ENCODE measurements around the gene AMDHD2.
"Not testable (repeated sequence)": the region's sequence is repeated elsewhere in the genome, so short reads cannot be mapped to it uniquely, and the experiment has no call there.

The AMDHD2 gene, protein sequence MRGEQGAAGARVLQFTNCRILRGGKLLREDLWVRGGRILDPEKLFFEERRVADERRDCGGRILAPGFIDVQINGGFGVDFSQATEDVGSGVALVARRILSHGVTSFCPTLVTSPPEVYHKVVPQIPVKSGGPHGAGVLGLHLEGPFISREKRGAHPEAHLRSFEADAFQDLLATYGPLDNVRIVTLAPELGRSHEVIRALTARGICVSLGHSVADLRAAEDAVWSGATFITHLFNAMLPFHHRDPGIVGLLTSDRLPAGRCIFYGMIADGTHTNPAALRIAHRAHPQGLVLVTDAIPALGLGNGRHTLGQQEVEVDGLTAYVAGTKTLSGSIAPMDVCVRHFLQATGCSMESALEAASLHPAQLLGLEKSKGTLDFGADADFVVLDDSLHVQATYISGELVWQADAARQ

DNA sequence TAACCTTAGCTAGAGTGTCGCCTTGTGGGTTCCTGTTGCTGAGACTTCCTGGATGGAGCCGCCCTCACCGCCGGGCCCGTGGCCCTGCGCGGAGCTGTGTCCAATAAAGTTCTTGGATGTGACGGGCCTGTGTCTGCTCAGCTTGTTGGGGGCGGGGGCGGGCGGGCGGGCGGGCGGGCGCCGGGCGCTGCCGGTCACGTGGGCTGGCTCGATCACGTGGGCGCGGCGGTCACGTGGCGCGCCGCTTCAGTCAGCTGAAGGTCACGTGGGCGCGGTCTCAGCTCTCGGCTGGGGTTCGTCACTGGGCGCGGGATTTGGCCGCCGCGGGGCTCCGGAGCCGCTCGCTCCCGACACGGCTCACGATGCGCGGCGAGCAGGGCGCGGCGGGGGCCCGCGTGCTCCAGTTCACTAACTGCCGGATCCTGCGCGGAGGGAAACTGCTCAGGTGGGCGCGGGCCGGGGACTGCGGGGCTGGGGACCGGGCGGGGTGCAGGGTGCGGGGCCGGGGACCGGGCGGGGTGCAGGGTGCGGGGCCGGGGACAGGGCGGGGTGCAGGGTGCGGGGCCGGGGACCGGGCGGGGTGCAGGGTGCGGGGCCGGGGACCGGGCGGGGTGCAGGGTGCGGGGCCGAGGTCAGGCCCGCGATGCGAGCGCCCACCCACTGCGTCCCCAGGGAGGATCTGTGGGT, at the start of gene AMDHD2:
TSS of gene AMDHD2 (plus strand) at position 275 of the 687 bp plus-strand sequence. CDS start at position 363, 88 bp downstream.
- peak; percentile 90 for DNase-seq (ENCODE audit: low spot score)

DNA sequence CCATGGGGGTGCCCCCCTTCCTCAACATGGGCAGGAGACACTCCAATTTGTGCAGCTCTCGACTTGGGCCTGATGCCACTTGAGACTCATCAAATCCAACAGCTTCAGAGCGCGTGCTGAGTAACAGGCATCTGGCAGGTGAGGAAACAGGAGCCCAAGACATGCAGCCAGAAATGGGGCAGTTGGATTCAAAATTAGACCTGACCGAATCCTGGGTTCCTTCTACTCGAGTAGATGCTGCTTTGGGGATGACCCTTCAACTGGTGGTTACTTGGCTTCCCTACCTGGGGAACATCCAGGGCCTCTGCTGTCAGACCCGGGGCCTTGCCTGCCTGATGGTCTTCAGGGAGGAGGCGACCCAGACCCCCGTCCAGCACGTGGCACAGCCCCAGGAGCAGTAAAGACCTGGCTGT, 49.6 kb upstream of the AMDHD2 start:
- no peak for DNase-seq (ENCODE audit: low spot score)

DNA sequence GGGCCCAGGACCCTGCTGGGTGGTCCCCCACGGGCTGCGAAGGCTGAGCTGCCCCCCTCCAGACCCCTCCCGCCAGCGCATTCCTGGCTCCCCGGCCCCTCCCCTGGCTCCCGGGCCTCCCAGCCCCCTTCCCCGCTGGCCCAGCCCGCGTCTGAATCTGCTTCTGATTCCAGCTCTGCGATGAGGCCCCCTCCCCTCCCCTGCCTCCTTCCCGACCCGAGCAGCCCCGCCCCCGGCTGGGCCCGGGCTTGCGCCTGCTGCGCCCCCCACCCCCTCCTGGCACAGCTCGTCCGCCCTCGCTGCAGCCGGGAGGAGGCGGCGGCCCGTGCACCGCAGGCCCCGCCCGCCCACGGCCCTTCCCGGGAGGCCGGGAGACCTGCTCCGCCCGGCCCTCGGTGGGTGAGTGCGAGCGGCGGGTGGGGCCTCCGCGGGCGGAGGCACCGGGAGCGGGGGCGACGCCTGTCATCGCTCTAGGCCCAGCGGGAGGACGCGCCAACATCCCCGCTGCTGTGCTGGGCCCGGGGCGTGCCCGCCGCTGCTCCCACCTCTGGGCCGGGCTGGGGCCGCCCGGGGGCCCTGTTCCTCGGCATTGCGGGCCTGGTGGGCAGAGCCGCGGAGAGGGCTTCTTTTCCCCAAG, 49.0 kb upstream of the AMDHD2 start, which contains the start of gene NTN3:
TSS of gene NTN3 (plus strand) at position 282 of the 637 bp plus-strand sequence. CDS start 405 bp downstream, outside the sequence.
- no peak for DNase-seq (ENCODE audit: low spot score)

DNA sequence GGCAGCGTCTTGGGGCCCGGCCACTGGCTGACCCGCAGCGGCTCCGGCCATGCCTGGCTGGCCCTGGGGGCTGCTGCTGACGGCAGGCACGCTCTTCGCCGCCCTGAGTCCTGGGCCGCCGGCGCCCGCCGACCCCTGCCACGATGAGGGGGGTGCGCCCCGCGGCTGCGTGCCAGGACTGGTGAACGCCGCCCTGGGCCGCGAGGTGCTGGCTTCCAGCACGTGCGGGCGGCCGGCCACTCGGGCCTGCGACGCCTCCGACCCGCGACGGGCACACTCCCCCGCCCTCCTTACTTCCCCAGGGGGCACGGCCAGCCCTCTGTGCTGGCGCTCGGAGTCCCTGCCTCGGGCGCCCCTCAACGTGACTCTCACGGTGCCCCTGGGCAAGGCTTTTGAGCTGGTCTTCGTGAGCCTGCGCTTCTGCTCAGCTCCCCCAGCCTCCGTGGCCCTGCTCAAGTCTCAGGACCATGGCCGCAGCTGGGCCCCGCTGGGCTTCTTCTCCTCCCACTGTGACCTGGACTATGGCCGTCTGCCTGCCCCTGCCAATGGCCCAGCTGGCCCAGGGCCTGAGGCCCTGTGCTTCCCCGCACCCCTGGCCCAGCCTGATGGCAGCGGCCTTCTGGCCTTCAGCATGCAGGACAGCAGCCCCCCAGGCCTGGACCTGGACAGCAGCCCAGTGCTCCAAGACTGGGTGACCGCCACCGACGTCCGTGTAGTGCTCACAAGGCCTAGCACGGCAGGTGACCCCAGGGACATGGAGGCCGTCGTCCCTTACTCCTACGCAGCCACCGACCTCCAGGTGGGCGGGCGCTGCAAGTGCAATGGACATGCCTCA, 48.3 kb upstream of the AMDHD2 start:
- DNase-seq (ENCODE audit: low spot score), result no peak

DNA sequence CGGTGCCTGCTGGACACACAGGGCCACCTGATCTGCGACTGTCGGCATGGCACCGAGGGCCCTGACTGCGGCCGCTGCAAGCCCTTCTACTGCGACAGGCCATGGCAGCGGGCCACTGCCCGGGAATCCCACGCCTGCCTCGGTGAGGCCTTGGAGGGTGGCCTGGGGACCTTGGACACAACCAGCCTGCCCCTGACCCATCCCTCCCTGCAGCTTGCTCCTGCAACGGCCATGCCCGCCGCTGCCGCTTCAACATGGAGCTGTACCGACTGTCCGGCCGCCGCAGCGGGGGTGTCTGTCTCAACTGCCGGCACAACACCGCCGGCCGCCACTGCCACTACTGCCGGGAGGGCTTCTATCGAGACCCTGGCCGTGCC, 47.7 kb upstream of the AMDHD2 start:
- DNase-seq (ENCODE audit: low spot score), result no peak

DNA sequence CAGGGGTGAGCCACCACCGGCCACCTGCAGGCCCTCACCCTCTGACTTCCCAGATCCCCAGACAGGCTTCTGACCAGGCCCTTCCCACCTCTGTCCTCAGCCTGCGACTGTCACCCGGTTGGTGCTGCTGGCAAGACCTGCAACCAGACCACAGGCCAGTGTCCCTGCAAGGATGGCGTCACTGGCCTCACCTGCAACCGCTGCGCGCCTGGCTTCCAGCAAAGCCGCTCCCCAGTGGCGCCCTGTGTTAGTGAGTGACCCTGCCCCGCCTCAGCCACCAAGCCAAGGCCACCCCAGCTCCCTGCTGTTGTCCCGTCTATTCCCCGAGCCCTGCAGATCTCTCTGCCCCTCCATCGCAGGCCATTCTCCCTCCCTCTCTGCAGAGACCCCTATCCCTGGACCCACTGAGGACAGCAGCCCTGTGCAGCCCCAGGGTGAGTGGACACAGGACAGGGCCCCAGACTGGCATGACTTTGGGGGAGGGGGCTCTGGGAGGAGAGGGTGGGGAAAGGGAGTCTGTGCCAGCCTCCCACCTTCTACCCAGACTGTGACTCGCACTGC, 47.2 kb upstream of the AMDHD2 start:
- DNase-seq (ENCODE audit: low spot score), result no peak

DNA sequence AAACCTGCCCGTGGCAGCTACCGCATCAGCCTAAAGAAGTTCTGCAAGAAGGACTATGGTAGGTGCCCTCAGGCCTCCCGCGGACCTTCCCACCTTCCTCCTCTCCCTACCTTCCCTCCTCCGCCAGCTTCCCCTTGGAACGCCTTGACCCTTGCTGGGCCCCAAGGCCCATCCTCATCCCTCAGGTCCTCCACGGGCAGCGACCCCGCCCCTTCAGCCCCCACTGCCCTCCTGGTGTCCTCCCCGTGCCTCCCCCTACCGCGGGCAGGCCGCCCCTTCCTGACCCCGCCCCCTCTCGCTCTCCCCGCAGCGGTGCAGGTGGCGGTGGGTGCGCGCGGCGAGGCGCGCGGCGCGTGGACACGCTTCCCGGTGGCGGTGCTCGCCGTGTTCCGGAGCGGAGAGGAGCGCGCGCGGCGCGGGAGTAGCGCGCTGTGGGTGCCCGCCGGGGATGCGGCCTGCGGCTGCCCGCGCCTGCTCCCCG, 46.7 kb upstream of the AMDHD2 start:
- DNase-seq (ENCODE audit: low spot score), result no peak

DNA sequence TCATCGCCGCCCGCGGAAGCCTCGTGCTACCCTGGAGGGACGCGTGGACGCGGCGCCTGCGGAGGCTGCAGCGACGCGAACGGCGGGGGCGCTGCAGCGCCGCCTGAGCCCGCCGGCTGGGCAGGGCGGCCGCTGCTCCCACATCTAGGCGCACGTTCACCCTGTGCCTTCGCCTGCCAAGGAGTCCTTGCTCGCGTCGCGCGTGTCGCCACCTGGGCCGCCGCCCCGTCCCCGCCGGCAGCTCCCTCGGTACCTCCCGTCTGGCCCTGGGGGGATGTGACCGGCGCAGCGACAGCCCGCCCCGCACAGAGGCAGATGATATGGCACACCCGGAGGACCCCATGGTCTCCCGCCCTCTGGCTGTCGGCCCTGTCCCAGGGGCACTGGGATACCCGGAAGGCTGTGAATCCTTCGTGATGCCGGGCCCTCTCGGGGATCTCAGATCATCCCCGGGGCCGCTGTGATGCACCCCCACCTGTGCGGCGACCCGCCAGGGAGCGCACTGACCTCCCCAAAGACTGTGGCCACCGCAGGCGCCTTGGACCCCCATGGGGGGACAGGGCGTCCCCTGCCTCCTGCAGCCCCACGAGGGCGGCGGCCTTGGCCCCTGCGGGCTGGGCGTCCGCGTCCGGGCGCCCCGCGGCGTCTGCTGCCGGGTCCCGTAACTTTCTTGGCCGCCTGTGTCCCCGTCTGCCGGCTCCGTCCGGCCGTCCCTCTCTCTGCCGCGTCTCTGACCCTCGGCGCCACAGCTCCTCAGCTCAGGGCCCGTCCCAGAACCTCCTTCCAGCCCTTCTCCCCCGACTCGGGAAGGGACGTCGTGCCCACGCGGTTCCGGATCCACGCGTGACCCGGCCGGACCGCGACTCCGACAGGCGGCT, 45.9 kb upstream of the AMDHD2 start:
- peak; percentile 52 for DNase-seq (ENCODE audit: low spot score)

DNA sequence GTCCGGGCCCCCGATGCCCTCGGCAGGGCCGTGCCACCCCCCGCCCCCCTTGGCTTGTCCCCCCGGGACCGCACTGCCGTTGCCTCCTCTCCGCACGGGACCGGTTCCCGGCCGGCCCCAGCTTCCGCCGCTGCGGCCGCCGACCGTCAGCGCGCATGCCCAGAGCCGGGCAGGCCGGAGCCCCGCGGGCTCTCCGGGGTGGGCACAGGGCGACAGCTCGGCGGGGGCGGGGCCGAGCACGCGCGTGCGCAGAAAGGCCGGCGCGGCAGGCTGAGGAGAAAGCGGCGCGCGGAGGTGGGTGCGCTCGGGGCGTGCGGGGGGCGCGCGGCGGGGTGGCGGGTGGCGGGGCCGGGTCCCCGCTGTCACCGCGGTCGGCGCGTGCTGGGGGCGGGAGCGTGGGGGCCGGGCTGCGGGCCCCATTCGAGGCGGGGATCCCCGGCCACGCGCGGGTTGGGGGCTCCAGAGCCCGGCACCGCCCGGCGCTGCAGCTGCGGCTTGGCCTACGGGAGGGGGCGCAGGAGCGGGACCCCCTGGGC, 45.2 kb upstream of the AMDHD2 start, which contains the start of gene TBC1D24:
TSS of gene TBC1D24 (plus strand) at position 251 of the 536 bp plus-strand sequence. CDS start 21,022 bp downstream, outside the sequence.
- peak; percentile 88 for DNase-seq (ENCODE audit: low spot score)

DNA sequence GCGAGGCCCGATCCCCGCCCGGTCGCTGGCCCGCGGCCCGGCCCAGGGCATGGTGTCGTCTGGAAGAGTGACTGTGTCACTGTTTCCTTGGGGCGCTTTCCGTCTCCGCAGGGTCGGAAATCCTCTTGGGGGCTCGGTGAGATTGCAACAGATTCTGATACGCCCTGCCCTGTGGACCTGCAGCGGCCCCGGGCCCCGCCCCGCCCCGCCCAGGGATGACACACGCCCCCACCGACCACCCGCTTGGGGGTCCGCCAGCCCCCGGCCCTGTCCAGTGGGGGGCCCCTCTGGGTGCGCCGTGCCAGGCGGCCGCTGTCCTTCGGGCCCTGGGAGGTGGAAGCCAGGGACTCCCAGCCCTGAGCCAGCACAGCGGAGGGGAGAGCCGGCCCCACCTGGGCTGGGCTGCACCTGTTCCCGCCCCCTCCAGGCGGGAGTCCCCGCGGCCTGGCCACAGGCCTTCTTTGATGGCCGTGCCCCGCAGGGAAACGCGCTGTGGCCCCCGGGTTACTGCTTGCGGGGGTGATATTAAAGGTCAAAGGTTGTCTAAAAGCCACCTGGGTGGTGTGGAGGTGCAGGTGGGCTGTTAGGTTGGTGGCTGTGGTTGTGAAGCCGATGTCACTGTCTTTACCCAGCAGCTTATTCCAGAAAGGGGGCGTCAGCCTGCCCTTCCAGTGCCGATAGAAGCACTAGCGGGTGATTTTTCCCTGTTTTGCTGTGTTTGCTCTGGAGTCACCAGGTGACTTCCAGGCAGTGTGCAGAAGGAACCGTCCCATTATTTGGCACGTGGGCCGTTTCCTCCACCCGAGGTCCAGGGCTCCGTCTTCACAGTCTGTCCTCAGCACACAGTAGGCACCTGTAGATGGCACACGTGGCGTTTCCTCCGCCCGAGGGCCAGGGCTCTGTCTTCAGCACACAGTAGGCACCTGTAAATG, 44.5 kb upstream of the AMDHD2 start:
- DNase-seq (ENCODE audit: low spot score), result no peak

DNA sequence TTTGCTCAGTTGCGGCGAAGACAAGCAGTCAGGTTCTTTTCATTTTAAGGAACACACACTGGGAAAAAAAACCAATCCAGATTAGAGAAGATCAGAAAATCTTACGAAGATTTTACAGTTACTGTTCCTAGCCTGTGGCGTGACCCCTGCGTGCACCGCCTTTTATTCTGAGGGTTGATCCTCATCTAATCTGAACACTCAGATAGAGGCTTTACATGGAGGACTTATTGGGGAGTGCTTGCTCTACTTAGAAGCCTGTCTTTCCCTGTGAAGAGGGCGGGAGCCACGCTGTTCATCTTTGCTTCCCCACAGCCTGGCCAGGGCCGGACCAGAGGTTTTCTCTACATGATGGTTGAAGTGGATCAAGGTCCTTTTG, 43.8 kb upstream of the AMDHD2 start:
- no peak for DNase-seq (ENCODE audit: low spot score)

DNA sequence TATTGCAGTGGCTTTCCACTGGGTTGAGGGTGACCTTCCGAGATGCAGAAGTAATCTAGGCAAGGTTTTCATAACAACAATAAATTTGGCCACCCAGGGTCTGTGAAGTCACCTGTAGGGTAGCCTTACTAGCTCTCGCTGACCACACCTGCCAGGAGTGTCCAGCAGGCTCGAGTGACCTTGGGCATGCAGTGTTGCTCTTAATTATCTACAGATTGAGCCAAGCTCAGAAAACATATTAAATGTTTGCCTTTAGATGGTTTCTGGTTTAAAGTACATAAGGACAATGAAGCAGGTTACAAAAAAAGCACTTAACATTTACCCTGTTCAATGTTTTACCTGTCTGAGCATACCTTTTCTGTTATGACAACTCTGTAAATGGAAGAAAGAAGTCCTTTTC, 43.4 kb upstream of the AMDHD2 start:
- DNase-seq (ENCODE audit: low spot score), result no peak

DNA sequence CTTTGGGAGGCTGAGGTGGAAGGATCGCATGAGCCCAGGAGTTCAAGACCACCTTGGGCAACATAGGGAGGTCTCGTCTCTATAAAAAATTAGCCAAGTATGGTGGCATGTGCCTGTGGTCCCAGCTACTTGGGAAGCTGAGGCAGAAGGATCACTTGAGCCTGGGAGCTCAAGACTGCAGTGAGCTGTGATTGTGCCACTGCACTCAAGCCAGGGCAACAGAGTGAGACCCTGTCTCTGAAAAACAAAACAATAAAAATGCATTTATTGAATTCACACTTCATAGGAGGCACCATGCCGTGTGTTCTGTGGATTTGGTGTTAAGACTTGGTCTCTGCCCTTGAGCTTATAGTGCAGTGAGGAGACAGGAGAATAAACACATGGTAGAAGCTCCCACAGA, 42.8 kb upstream of the AMDHD2 start:
- no peak for DNase-seq (ENCODE audit: low spot score)

DNA sequence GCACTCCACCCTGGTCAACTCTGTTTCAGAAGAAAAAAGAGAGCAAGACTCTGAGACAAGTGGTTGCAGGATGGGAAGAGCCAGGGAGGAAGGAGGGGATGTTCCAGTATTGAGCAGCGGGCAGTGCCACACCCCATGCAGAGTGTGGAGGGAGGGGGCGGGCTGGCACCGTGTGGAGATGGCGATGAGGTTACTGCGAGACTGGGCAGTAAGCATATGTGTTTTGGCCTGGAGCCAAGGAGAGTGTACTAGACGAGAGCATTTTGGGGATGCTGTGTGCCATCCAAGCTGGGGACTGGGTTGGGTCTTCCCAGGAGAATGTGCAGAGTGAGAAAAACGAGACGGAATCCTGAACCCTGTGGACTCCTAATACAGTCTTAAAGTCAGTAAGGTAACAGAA, 41.9 kb upstream of the AMDHD2 start:
- no peak for DNase-seq (ENCODE audit: low spot score)

DNA sequence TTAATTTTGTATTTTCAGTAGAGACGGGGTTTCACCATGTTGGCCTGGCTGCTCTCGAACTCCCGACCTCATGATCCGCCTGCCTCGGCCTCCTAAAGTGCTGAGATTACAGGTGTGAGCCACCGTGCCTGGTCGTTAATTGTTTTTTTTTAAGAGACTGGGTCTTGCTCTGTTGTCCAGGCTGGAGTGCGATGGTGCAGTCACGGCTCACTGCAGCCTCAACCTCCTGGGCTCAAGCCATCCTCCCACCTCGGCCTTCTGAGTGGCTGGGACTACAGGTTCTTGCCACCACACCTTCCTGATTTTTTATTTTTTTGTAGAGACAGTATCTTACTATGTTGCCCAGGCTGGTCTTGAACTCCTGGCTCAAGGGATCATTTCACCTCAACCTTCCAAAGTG, 40.2 kb upstream of the AMDHD2 start:
- DNase-seq (ENCODE audit: low spot score), result not testable (repeated sequence)

DNA sequence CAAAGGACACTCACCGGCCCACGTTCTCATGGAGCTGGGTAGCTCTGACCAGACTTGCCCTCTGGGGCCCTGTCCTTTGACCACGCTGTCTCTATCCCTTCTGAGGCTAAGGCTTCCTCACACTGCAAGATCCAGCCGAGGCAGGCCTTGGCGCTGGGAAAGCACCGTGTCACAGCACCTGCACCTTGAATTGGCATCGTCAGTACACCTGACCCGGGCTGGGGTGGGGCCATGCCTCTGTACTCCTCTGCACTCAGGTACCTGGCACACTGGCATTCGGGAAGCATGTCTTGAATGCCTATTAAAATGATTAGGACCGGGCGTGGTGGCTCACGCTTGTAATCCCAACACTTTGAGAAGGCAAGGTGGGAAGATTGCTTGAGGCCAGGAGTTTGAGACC, 39.2 kb upstream of the AMDHD2 start:
- peak; percentile 41 for DNase-seq (ENCODE audit: low spot score)

DNA sequence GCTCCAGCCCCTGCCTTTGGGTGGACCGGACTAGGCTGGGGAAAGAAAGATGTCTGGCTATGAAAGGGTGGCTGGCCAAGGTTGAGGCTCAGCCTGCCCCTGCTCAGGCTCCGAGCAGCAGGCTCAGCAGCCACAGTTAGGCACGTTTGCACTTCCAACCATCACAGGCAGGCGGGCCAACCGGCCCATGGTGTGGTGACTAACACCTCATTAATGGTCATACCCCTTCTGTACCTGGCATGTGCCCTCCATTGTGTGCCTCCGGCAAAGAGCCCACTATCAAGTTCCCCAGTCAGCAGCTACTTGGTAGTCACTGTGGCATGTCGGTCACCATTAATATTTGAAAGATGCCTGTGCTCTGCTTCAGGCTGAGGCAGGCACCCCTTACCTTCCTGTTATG, 38.5 kb upstream of the AMDHD2 start:
- DNase-seq (ENCODE audit: low spot score), result peak; percentile 79

DNA sequence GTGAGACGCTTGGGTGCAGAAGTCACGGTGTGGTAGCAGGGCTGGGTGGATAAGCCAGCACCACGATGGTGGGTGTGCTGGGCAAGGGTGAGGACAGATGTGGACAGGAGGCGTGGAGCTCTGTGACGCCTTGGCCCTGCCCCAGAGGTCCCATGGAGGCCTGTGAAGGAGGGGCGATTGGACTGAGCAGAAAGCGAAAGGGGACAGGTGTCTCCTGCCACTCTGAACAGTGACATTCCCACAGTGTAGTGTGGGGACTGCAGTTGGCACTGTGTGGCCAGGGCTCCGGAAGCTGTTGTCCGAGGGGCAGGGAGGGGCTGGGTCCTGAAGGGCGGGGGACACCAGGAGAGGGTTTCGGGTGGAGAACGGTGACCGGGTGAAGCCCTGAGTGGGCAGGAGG, 37.9 kb upstream of the AMDHD2 start:
- DNase-seq (ENCODE audit: low spot score), result no peak
